NK-92 (cell line): ENCODE data around the gene DNM2.

Source experiments
- DNase-seq: peaks from one replicate; lab custom pipeline; 2025; ENCODE audit not compliant: unreplicated experiment; lab: John Stamatoyannopoulos, UW

DNM2 gene

GRCh38 chr19:10811391-10812111 lies 93.7 kb downstream of the DNM2 start:
- DNase-seq = no peak

GRCh38 chr19:10812196-10812595 lies 94.3 kb downstream of the DNM2 start:
- DNase-seq = no peak

- no peak for DNase-seq
These were observed 95.1 kb downstream of the DNM2 start for GRCh38 chr19:10812902-10813404.

- DNase-seq = no peak
These were observed 97.2 kb downstream of the DNM2 start for GRCh38 chr19:10815007-10815536.

GRCh38 chr19:10815969-10816644 lies 98.2 kb downstream of the DNM2 start:
- DNase-seq = no peak

- DNase-seq = no peak
These were observed 98.8 kb downstream of the DNM2 start for GRCh38 chr19:10816691-10817090.

GRCh38 chr19:10817291-10818038 lies 99.6 kb downstream of the DNM2 start:
- DNase-seq = no peak

GRCh38 chr19:10818301-10819123 lies 100.6 kb downstream of the DNM2 start:
- DNase-seq = no peak

GRCh38 chr19:10819124-10820060 lies 101.5 kb downstream of the DNM2 start:
- no peak for DNase-seq

- DNase-seq = no peak
These were observed 102.3 kb downstream of the DNM2 start for GRCh38 chr19:10820173-10820572.

- no peak for DNase-seq
These were observed 105.8 kb downstream of the DNM2 start for GRCh38 chr19:10823690-10824089.

GRCh38 chr19:10826231-10826630 lies 108.4 kb downstream of the DNM2 start:
- no peak for DNase-seq

GRCh38 chr19:10826846-10827245 lies 109.0 kb downstream of the DNM2 start:
- DNase-seq = no peak

GRCh38 chr19:10828981-10829821 lies 111.3 kb downstream of the DNM2 start:
- no peak for DNase-seq

GRCh38 chr19:10829967-10830366 lies 112.1 kb downstream of the DNM2 start:
- DNase-seq = no peak

- DNase-seq = no peak
These were observed 112.5 kb downstream of the DNM2 start for GRCh38 chr19:10830370-10830769.

GRCh38 chr19:10830931-10831779 lies 113.3 kb downstream of the DNM2 start:
- no peak for DNase-seq
